Activated naive CD4-positive, alpha-beta T cell treated with Interleukin-2 at 50 U/mL for 16 hours (primary cell): ENCODE measurements around the gene INCENP.

Experiments
- DNase-seq: peaks from one replicate; pipeline ENCODE4 v3.0.0-alpha.2; 2020

INCENP gene

DNA sequence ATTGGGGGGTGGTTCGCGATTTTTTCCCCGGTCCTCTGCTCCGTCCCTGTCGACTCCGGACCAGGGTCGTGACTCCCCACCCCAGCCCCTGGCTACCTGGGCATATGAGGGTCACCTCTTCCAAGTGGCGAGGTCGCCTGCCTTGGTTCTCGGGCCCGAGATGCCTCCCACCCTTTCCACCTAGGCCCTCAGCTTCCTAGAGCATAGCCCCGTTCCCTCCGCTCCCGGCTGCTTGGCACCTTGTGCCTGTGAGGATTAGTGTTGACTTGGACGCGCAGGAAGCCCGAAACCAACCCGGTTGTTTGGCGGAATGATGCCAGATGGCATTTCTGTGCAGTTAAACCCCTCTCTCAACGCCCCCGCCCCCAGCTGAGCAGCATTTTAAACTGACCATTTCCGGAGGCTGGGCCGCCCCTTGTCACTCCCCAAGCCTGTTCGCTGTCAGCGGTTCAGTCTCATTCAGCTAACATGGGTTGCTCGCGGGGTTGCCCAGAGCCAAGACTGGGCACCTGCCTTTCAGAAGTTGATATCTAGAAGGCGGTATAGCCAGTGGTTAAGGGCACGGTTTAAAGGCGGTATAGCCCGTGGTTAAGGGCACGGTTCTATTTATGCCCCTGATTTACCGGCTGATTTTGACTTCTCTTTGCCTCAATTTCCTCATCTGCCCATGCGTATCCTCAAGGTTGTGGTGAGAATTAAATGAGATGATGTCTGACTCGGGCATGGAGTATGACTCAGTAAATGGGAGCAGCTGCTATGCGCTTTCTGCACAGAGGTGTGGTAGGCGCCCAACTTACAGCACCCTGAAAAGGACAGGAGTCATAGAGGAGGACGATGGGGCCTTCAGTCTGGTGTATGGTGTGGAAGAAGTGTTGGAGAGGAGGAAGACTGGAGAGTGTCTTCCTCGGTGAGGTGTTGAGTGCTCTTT is 639 bp downstream of the INCENP start:
- DNase-seq = peak; percentile 22

DNA sequence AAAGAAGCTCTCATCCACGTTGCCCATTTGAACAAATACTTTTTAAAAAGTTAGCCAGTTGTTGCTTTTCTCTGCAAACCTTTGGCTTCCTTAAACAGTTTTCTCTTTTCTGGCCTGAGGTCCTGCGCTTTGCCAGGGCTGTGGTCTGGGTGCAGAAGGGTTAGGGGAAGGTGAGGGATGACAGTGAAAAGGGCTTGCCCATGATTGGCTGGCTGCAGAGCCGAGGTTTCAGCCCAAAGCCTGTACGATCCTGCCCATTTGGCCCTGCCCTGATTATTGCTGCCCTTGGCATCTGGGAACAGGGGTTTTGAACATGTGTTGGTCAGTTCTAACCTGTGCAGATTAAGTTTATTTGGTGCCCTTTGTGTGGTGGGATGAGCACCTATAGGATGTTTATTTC is 1.5 kb downstream of the INCENP start:
- no peak for DNase-seq

DNA sequence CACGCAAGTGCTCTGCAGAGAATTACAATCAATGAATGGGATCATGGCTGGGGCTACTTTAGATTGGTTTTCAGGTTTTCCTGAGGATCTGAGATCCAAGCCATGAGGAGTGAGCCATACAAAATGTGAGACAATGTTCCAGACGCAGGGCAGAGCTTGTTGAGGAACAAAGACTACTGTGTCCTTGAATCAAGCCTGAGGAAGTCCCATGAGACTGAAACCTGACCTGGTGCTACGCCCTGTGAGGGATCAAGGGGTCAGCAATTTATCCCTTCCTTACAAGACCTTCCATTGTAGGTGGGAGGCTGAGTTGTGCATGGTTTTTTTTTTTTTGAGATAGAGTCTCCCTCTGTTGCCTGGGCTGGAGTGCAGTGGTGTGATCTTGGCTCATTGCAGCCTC is 2.1 kb downstream of the INCENP start:
- no peak for DNase-seq

DNA sequence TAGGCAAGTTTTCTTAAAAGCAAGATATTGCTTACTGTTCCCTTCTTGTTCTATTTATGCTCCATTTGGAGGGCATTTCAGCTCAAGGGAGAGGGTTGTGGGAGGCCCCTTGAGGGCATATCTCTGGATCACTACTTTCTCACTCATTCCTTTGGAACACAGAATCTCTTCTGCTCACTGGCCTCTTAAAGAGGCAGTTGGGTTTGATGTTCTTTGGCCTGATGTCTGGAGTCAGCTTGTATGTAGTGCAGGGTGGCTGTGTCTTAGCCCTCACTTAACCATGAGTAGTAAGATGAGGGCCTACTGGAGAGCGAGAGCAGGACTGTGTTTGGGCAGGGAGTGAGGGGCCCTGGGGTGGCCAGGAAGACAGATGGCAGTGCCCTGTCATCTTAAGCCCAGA is 3.6 kb downstream of the INCENP start:
- DNase-seq = no peak

DNA sequence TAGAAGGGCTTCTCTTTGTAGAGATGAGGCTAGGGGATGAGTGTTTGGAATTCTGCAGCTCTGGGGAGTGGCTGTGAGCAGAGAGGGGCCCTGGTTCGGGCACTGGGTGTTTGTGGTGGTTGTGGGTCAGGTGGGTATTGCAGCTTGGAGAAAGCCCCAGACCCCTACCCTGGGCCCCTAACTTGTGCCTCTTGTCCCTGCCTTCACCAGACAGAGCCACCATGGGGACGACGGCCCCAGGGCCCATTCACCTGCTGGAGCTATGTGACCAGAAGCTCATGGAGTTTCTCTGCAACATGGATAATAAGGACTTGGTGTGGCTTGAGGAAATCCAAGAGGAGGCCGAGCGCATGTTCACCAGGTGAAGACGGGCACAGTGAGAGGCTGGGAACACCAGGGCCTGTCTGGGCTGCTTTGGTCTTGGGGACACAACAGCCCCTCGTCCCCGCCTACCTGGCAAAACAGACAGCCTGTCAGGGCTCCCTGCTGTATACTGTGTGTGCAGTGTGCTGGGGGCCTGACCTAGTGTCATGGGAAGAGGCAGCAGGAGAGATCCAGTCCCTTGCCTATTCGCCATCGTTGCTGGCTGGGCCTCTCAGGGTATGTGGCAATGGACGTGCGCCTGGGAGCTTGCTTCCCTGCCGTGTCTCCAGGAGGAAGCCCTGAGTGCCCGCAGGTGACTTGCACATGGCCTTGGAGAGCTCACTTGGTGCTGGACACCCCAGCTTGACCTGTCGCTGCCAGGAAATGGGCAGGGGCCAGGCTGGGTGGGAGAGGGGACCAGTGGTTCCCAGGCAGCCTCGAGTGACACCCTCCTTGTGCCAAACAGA is 4.3 kb downstream of the INCENP start:
- no peak for DNase-seq

DNA sequence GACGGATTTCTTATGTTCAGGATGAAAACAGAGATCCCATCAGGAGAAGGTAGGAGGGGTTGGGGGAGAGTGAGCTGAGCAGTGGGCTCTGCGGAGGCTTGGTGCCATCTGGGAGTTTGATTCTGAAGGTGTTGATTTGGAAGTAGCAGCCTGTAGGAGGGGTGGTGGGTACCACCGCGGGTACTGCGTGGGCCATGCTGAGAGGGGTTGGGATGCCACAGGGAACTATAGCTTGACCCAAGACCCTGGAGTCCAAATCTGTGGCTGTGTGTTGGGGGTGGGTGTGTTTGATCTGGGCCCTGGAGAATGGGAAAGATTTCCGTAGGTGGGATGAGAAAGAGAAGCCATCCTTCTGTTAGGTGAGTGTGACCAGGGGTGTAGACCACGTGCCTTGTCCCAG is 5.0 kb downstream of the INCENP start:
- DNase-seq = no peak

DNA sequence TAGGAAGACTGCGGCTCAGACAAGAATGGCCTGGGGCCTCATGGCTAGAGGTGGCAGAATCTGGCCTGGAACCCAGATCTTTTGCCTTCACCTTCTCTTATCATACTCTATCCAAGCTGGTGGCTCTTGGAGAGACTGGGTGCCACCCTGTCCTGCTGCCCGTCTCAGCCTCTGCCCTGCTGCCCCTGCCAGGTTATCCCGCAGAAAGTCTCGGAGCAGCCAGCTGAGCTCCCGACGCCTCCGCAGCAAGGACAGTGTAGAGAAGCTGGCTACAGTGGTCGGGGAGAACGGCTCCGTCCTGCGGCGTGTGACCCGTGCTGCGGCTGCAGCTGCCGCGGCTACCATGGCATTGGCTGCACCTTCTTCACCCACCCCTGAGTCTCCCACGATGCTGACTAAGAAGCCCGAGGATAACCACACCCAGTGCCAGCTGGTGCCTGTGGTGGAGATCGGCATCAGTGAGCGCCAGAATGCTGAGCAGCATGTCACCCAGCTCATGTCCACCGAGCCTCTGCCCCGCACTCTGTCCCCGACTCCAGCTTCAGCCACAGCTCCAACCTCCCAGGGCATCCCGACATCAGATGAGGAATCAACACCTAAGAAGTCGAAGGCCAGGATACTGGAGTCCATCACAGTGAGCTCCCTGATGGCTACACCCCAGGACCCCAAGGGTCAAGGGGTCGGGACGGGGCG is 5.9 kb downstream of the INCENP start:
- no peak for DNase-seq

DNA sequence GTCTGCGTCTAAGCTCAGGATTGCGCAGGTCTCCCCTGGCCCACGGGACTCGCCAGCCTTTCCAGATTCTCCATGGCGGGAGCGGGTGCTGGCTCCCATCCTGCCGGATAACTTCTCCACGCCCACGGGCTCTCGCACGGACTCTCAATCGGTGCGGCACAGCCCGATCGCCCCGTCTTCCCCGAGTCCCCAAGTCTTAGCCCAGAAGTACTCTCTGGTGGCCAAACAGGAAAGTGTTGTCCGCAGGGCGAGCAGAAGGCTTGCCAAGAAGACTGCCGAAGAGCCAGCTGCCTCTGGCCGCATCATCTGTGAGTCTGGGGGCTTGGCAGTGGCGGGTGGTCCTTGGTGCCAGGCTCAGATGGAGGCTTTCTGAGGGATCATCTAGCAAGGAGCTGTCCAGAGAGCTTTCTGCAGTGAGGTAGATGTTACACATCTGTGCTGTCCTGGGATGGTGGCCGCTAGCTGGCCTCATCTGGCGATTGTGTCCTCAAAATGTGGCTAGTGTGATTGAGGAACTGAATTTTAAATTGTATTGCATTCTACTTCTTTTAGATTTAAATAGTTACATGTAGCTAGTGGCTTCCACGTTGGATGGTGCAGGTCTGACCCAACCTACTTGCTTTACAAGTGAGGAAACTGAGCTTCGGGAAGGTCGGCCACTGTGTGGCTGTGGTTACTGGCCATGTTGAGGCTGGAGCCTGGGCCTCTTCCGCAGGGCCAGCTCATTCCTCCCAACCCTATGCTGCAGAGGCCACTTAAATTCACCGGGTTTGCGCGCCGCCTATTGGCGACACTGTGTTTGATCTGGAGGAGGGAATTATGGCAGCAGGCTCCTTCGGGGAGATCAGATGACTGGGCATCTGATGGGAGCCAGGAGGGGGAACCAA is 6.7 kb downstream of the INCENP start:
- no peak for DNase-seq

DNA sequence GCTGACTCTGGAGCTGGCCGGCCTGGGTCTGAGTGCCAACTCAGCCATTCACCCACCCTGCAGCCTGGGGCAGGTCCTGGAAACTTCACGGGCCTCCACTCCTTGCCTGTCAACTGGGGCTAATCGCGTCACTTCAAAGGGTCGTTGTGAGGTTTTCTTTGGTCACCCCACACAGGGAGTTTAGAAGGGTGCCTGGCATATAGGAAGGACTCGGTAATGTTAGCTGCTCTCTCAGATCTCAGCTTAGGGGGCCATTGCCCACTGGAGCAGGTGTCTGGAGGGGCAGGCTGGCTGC is 7.3 kb downstream of the INCENP start:
- DNase-seq = no peak

DNA sequence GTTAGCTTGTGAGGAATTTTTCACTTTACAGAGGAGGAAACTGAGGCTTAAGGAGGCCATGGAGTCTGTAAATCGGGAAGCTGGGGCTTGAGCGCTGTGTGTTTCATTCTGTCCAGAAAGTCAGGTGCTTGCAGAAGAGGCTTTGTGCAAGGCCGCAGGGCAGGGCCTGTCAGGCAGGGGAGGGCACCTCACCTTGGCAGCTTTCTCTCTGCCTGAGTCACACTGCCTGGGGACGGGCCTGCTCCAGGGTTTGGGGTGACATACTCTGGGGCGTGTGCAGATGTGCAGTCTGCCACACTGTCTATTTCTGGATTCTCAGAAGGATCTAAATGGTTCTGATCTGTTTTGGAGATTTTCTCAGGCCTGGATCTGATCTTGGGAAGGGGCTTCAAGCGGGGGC is 8.4 kb downstream of the INCENP start:
- no peak for DNase-seq

DNA sequence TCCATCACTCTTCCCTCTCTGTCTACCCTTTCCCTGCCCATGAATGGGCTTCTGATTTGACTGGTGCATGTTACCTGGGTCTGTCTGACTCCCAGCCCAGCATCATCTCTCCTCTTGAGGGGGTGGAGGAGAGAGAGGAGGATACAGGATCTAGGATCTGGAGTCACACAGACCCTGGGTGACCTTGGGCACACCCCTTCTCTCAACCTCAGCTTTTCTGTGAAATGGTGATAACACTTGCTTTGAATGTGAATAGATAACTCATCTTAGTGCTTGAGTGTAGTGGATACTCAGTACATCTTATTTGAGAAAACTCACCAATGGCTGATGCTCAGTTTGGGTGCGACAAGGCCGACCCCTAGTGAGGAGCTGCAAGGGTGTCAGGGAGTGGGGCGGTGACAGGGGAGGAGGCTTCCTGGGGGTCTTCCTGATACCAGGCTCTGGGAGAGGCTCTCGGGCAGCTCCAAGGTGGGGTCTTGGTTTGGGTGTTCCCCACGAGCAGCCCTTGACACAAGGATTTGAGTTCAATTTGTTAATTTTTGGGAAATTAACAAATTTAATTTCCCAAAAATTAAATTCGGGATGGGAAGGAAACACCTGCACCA is 9.0 kb downstream of the INCENP start:
- no peak for DNase-seq

DNA sequence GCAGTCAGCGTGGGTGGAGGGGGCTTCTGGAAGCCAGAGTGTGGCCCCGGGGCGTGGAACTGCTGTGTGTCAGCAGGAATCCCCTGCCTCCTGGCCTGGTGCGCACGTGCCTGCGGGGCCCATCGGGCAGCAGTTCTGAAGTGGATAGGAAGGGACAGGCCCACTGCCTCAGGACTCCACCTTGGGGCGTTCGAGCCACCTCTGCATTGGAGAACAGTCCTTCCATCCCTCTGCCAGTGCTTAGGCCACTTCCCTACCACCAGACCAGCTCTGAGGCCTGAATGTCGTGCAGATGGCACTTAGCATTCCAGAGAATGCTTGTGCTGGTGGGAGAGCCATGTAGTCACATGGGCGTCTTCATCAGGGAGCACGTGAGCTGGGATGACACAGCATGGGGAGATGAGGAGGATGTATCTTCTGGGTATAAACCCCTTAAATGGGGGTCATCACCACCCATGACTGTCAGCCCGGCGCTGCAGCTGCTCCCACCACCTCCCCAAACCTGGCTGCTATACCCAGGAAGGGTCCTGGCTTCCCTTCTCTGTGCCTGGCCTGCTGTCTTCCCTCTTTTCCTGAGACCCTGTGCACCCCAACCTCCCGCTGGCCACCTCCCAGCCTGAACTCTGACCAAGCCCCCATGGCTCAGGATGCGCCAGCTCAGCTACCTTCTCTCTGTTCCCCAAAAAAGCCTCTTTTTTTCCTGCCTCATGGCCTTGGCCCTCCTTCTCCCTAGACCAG is 9.7 kb downstream of the INCENP start:
- no peak for DNase-seq

DNA sequence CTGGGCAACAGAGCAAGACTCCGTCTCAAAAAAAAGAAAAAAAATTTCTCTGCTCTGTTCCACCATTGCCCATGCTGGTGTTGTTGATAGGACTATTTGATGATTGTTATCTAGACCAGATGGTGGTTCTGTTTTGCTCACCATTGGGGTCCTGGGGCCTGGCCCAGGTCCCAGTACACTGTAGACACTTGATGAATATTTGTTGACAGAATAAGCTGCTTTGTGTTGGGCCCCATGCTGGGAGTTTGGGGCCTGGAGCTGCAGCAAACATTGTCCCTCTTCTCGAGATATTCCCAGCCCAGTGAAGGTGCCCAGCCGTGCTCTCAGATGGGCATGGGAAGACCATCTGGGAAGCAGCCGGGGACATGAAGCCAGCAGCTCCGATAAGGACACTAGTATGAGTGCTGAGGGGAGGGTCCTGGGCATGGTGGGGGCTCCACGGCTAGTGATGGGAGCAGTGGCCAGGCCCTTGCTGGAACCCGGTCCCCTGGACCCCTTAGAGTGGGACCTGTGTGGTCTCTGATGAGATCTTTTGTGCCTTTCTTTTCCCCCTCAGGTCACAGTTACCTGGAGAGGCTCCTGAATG is 13.6 kb downstream of the INCENP start:
- DNase-seq = no peak

DNA sequence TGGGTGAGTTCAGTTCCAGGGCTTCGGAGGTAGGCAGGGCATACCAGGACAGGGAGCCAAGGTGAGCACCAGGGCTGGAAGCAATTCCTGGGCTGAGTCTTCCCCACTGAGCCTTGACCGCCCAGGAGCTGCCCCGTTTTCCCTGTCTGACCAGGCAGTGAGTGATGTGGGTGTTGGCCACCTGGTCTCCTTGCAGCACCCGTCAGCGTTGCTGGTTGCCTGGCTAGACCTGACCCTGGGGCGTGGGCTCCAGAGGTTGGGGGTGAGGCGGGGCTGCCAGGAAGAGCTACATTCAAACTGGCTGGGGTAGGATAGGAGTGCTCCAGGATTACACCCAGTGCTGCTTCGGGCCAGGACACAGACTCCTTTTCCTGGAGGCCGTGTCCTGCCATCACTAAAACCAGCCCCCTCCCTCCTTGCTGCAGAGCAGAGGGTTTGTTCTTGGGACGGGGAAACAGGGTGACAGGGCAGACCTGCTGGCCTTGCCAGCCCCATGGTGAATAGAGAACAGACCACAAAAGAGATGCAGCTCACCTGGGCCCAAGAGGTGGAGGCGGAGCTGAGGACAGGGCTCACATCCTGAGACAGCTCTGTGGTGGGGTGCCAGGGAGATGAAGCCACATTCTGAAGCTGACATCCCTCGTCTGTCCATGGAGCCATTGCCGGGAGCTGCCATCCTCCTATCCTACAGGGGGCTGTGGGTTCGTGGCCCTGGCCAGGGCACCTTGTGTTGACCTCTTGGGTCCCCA is 14.2 kb downstream of the INCENP start:
- no peak for DNase-seq

DNA sequence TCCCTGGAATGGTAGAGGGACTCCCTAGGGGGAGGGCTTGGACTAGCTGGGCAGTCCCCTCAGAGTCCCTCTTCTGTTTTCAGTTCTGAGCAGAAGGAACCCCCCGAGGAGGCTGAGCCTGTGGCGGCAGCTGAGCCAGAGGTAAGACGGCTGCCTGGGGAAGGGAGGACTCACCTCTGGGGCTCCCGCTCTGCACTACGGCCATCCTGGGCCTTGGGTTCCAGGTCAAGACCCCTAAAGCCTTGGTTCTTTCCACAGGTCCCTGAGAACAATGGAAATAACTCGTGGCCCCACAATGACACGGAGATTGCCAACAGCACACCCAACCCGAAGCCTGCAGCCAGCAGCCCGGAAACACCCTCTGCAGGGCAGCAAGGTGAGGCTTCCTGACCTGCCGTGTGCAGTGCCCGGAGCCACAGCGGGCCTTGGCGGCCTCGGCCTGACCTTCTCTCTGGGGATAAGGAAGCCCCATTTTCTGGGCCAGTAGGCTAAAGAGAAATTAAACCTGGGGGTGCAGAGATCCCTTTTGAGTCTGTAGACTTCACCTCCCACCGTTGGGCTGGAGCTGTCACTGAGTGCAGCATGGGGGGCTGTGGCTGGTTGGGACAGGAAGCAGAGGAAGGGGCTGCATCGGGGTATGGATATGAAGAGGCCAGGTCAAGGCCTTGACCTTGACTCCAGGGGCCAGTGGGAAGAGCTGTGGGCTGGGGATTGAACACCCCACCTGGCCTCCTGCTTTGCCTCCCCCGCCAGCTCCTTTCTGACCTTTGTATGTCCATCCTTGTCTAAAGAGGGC is 15.0 kb downstream of the INCENP start:
- DNase-seq = no peak

DNA sequence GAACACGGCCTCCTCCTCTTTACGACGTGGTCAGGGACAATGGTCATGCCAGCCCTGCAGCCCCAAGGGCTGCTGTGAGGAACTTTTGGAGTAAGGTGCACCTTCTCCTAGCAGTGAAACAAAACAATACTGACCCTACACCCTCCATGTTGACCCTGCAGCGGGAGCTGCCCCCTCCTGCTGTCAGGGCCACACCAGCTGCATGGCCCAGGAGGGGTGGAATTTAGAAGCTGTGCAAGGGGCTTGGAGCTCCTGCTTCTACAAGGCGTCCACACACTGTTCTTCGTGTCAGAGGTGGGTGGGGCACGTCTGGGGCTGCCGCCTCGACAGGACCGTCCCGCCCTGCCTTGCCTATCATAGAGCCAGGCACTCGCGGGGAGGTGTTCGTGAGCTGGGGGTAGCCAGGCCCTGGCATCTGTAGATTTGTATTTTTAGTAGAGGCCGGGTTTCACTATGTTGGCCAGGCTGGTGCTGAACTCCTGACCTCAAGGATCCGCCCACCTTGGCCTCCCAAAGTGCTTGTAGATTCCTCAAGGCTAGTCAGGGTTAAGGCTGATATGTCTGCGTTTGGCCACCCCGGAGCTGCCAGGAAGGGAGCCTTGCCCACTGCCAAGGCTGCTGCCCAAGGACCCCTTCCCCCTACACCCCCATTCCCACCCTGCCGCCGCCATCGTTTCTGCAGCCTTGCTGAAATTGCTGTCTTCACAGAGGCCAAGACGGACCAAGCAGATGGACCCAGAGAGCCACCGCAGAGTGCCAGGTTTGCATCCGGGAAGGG is 15.9 kb downstream of the INCENP start:
- no peak for DNase-seq

DNA sequence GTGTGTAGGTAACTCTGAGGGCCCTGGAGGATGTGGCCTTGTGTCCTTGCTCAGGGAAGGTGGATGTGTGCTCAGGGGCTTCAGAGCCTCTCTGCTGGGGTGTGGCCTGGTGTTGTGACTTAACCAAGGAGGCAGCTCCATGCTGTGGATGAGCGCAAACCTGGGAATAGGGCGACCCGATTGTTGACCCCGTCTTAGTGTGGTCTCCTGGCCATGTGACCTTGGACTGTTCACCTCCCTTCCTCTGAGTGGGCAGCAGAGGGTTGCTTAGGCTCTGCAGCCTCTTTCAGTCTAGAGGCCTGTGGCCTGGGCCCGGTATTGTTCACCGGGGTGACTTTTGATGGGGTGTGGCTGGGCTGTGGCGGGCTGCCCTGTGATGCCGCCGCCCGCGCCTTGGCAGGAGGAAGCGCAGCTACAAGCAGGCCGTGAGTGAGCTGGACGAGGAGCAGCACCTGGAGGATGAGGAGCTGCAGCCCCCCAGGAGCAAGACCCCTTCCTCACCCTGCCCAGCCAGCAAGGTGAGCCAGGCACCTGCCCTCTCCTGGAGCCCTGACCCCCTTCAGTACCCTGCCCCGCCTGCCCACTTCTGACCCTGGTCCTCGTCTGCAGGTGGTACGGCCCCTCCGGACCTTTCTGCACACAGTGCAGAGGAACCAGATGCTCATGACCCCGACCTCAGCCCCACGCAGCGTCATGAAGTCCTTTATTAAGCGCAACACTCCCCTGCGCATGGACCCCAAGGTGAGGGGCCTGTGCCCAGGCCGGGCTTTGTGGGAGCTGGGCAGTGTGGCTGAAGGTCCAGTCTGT is 16.7 kb downstream of the INCENP start:
- no peak for DNase-seq
